ENCODE results near the gene LHX4. TPM values are rescaled to one million over a fixed set of nuclear protein-coding genes. Genes with fewer than 3 reads are reported as not detected.

The LHX4 gene
- total RNA-seq, 1 experiment from 2014 or later, result 0.13 TPM

GRCh38 chr1:180286417-180286816 lies 56.4 kb downstream of the LHX4 start:
- H3K36me3 ChIP-seq, result peaks cover 11% of the 10 kb centered on the region
- H3K9me3 ChIP-seq, result no peaks in the 10 kb centered on the region
- DNase-seq, result no peak
- H3K27me3 ChIP-seq, result no peaks in the 10 kb centered on the region
- no peak overlapping the region for H3K4me3 ChIP-seq

- peaks cover 11% of the 10 kb centered on the region for H3K36me3 ChIP-seq
- H3K27me3 ChIP-seq, result no peaks in the 10 kb centered on the region
- DNase-seq, result no peak
- H3K9me3 ChIP-seq, result peaks cover 5% of the 10 kb centered on the region; the same call in 1 of the 2 replicates
- H3K4me3 ChIP-seq, result no peak overlapping the region
These were observed 58.1 kb downstream of the LHX4 start for GRCh38 chr1:180287988-180288705.

GRCh38 chr1:180288940-180289339 lies 58.9 kb downstream of the LHX4 start:
- DNase-seq, result no peak
- Histone ChIP-seq H3K27me3 (no peaks in the 10 kb centered on the region), H3K4me3 (no peak overlapping the region), H3K9me3 (peaks cover 5% of the 10 kb centered on the region; the same call in 1 of the 2 replicates), H3K36me3 (peaks cover 11% of the 10 kb centered on the region)

GRCh38 chr1:180290265-180291001 lies 60.4 kb downstream of the LHX4 start:
- H3K27me3 ChIP-seq, result no peaks in the 10 kb centered on the region
- H3K36me3 ChIP-seq, result peaks cover 11% of the 10 kb centered on the region
- no peak for DNase-seq
- no peak overlapping the region for H3K4me3 ChIP-seq
- H3K9me3 ChIP-seq, result peaks cover 5% of the 10 kb centered on the region; the same call in 1 of the 2 replicates

- H3K4me3 ChIP-seq, result no peak overlapping the region
- no peaks in the 10 kb centered on the region for H3K27me3 ChIP-seq
- peaks cover 5% of the 10 kb centered on the region; the same call in 1 of the 2 replicates for H3K9me3 ChIP-seq
- no peak for DNase-seq
- H3K36me3 ChIP-seq, result peaks cover 11% of the 10 kb centered on the region
These were observed 60.9 kb downstream of the LHX4 start for GRCh38 chr1:180291004-180291403.

- no peak for DNase-seq
- H3K9me3 ChIP-seq, result peaks cover 5% of the 10 kb centered on the region; the same call in 1 of the 2 replicates
These were observed 64.6 kb downstream of the LHX4 start for GRCh38 chr1:180294711-180295110.

GRCh38 chr1:180295999-180296398 lies 65.9 kb downstream of the LHX4 start:
- H3K27me3 ChIP-seq, result no peaks in the 10 kb centered on the region
- no peaks in the 10 kb centered on the region for H3K36me3 ChIP-seq
- no peak overlapping the region for H3K4me3 ChIP-seq
- no peak for DNase-seq
- peaks cover 5% of the 10 kb centered on the region; the same call in 1 of the 2 replicates for H3K9me3 ChIP-seq

More at GRCh38 chr1:180294711-180295110, 64.6 kb downstream of the LHX4 start:
- Histone ChIP-seq H3K27me3 (no peaks in the 10 kb centered on the region), H3K36me3 (no peaks in the 10 kb centered on the region), H3K4me3 (no peak overlapping the region)

- no peaks in the 10 kb centered on the region for H3K36me3 ChIP-seq
- H3K27me3 ChIP-seq, result no peaks in the 10 kb centered on the region
- no peak overlapping the region for H3K4me3 ChIP-seq
- DNase-seq, result no peak
- H3K9me3 ChIP-seq, result no peaks in the 10 kb centered on the region
These were observed 69.6 kb downstream of the LHX4 start for GRCh38 chr1:180299479-180300221.

- Histone ChIP-seq H3K9me3 (no peaks in the 10 kb centered on the region; the same call in 1 of the 2 replicates), H3K27me3 (no peaks in the 10 kb centered on the region), H3K4me3 (no peak overlapping the region), H3K36me3 (peaks cover 3% of the 10 kb centered on the region; the same call in 1 of the 2 replicates)
- DNase-seq, result no peak
These were observed 71.2 kb downstream of the LHX4 start for GRCh38 chr1:180301135-180301742.

GRCh38 chr1:180309338-180309737 lies 79.3 kb downstream of the LHX4 start:
- Histone ChIP-seq H3K36me3 (peaks cover 9% of the 10 kb centered on the region), H3K9me3 (peaks cover 3% of the 10 kb centered on the region; the same call in 1 of the 2 replicates), H3K27me3 (no peaks in the 10 kb centered on the region), H3K4me3 (no peak overlapping the region)
- DNase-seq, result no peak

- H3K9me3 ChIP-seq, result peaks cover 3% of the 10 kb centered on the region; the same call in 1 of the 2 replicates
- peaks cover 9% of the 10 kb centered on the region for H3K36me3 ChIP-seq
- H3K27me3 ChIP-seq, result no peaks in the 10 kb centered on the region
- no peak overlapping the region for H3K4me3 ChIP-seq
- DNase-seq, result peak; percentile 42
These were observed 80.0 kb downstream of the LHX4 start for GRCh38 chr1:180310095-180310494.

- H3K27me3 ChIP-seq, result no peaks in the 10 kb centered on the region
- H3K9me3 ChIP-seq, result peaks cover 3% of the 10 kb centered on the region; the same call in 1 of the 2 replicates
- peaks cover 6% of the 10 kb centered on the region for H3K36me3 ChIP-seq
- no peak for DNase-seq
- H3K4me3 ChIP-seq, result no peak overlapping the region
These were observed 81.1 kb downstream of the LHX4 start for GRCh38 chr1:180311011-180311730.

GRCh38 chr1:180312926-180313325 lies 82.9 kb downstream of the LHX4 start:
- H3K36me3 ChIP-seq, result peaks cover 4% of the 10 kb centered on the region
- H3K9me3 ChIP-seq, result no peaks in the 10 kb centered on the region
- H3K4me3 ChIP-seq, result no peak overlapping the region
- DNase-seq, result no peak
- no peaks in the 10 kb centered on the region for H3K27me3 ChIP-seq

- no peak overlapping the region for H3K4me3 ChIP-seq
- DNase-seq, result no peak
These were observed 97.0 kb downstream of the LHX4 start for GRCh38 chr1:180327089-180327488.

More at GRCh38 chr1:180327089-180327488, 97.0 kb downstream of the LHX4 start:
- Histone ChIP-seq H3K36me3 (no peaks in the 10 kb centered on the region; the same call in 1 of the 2 replicates), H3K9me3 (peaks cover 15% of the 10 kb centered on the region), H3K27me3 (no peaks in the 10 kb centered on the region)
